OCI-LY1 (cell line): ENCODE measurements around the gene SEL1L3.

Experiments
- H2AFZ ChIP-seq: fragments of 200-600 bp; sonication (generic), shearing (Covaris generic); 2 replicates; pipeline ENCODE4 v1.6.0; 2014; ENCODE audit warnings: antibody characterized with exemption, mild to moderate bottlenecking, low read length
- H3F3A ChIP-seq: fragments of 200-600 bp; sonication (generic), shearing (Covaris generic); 2 replicates; pipeline ENCODE4 v1.6.0; 2014; ENCODE audit warnings: mild to moderate bottlenecking, antibody characterized with exemption, low read length, moderate library complexity; ENCODE audit not compliant: insufficient read depth
- H3K27ac ChIP-seq: fragments of 200-600 bp; sonication (generic); 2 replicates; pipeline ENCODE4 v1.5.1; 2014; ENCODE audit warnings: low read length, mixed run types, mild to moderate bottlenecking, low read depth; ENCODE audit not compliant: poor library complexity, severe bottlenecking
- H3K27me3 ChIP-seq: fragments of 200-600 bp; sonication (generic); 2 replicates; pipeline ENCODE4 v1.6.0; 2014; ENCODE audit warnings: antibody characterized with exemption, mild to moderate bottlenecking, low read length, moderate library complexity; ENCODE audit not compliant: insufficient read depth
- H3K36me3 ChIP-seq: fragments of 200-600 bp; sonication (generic); 2 replicates; pipeline ENCODE4 v1.6.1; 2014; ENCODE audit warnings: mild to moderate bottlenecking, antibody characterized with exemption, low read length, moderate library complexity, mixed read lengths; ENCODE audit not compliant: insufficient read depth
- H3K4me1 ChIP-seq: fragments of 200-600 bp; sonication (generic); 2 replicates; pipeline ENCODE4 v1.5.1; 2014; ENCODE audit warnings: mild to moderate bottlenecking, low read length, moderate library complexity; ENCODE audit not compliant: insufficient read depth, severe bottlenecking
- H3K4me2 ChIP-seq: fragments of 200-600 bp; sonication (generic), shearing (Covaris generic); 2 replicates; pipeline ENCODE4 v1.6.1; 2014; ENCODE audit warnings: low read length
- H3K4me3 ChIP-seq: fragments of 200-600 bp; sonication (generic); 2 replicates; pipeline ENCODE4 v1.5.1; 2014; ENCODE audit warnings: low read length, low read depth, mild to moderate bottlenecking, mixed read lengths; ENCODE audit not compliant: poor library complexity, severe bottlenecking
- H3K79me2 ChIP-seq: fragments of 200-600 bp; shearing (Covaris generic); 2 replicates; pipeline ENCODE4 v1.6.1; 2016; ENCODE audit warnings: mixed run types, low read length, mixed read lengths; ENCODE audit not compliant: insufficient read depth
- H3K9ac ChIP-seq: fragments of 200-600 bp; sonication (generic), shearing (Covaris generic); 2 replicates; pipeline ENCODE4 v1.6.1; 2014; ENCODE audit warnings: mild to moderate bottlenecking, low read length, mixed read lengths
- H3K9me2 ChIP-seq: fragments of 200-600 bp; sonication (generic), shearing (Covaris generic); 2 replicates; pipeline ENCODE4 v1.6.1; 2014; ENCODE audit warnings: low read depth, mild to moderate bottlenecking, low read length, mixed read lengths
- H3K9me3 ChIP-seq: fragments of 200-600 bp; shearing (Covaris generic); 2 replicates; pipeline ENCODE4 v1.6.1; 2014; ENCODE audit warnings: low read length, mixed read lengths
- H4K20me1 ChIP-seq: fragments of 200-600 bp; sonication (generic), shearing (Covaris generic); 2 replicates; pipeline ENCODE4 v1.6.0; 2016; ENCODE audit warnings: mild to moderate bottlenecking, low read length; ENCODE audit not compliant: insufficient read depth
- EZH2 ChIP-seq: fragments of 200-600 bp; sonication (generic), shearing (Covaris generic); IDR thresholded peaks from 2 replicates; pipeline ENCODE4 v1.8.0; 2017; ENCODE audit warnings: borderline replicate concordance, mixed run types, mild to moderate bottlenecking, antibody characterized with exemption, low read length, moderate library complexity, mixed read lengths
- TF ChIP-seq, protein P1 (sequence below): fragments of 200-600 bp; sonication (generic), shearing (Covaris generic); IDR thresholded peaks from 2 replicates; pipeline ENCODE4 v1.5.1; 2017; ENCODE audit warnings: mild to moderate bottlenecking, antibody characterized with exemption, low read length, moderate library complexity, mixed read lengths

SEL1L3 gene

DNA sequence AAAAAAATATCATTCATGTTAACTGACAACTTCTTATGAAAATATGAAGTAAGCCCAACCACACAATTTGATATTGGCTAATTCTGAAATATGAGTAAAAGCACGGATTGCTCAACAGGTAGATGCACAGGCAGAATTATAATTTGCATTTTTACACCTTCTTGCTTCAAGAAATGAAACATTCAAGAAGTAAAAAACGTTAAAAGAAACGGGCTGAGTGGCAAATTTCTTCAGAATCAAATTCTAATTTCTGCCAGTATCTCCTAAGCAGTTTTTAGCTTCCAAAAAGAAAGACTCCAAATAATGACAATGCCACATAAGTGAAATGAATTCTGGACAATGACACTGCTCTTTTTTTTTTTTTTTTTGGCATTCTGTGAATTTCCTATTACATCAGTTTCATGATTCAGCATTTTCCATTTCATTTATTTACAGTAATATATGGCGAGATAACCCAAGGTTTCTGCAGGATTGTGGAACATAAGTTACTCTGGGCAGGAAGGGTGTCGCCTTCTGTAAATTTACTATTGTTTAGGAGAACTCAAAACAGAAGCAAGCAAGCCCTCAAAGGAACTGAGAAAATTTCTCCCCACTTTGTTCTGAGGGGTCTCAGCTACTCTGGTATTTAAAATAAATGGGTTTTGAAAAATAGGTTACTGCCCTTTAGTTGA is 1.4 kb downstream of the SEL1L3 start:
- peak overlapping the region; percentile 98 for H3K4me2 ChIP-seq
- TF ChIP-seq, protein P1, sequence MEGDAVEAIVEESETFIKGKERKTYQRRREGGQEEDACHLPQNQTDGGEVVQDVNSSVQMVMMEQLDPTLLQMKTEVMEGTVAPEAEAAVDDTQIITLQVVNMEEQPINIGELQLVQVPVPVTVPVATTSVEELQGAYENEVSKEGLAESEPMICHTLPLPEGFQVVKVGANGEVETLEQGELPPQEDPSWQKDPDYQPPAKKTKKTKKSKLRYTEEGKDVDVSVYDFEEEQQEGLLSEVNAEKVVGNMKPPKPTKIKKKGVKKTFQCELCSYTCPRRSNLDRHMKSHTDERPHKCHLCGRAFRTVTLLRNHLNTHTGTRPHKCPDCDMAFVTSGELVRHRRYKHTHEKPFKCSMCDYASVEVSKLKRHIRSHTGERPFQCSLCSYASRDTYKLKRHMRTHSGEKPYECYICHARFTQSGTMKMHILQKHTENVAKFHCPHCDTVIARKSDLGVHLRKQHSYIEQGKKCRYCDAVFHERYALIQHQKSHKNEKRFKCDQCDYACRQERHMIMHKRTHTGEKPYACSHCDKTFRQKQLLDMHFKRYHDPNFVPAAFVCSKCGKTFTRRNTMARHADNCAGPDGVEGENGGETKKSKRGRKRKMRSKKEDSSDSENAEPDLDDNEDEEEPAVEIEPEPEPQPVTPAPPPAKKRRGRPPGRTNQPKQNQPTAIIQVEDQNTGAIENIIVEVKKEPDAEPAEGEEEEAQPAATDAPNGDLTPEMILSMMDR, result no peak
- TF ChIP-seq EZH2, result no peak
- peaks cover 40% of the 10 kb centered on the region for H3K36me3 ChIP-seq
- H3K9me2 ChIP-seq, result no peaks in the 10 kb centered on the region
- H3K79me2 ChIP-seq, result peaks cover 66% of the 10 kb centered on the region
- peaks cover 80% of the 10 kb centered on the region for H3K4me1 ChIP-seq
- no peaks in the 10 kb centered on the region for H3K9me3 ChIP-seq
- H4K20me1 ChIP-seq, result no peaks in the 10 kb centered on the region
- no peaks in the 10 kb centered on the region for H3K27me3 ChIP-seq
- H3F3A ChIP-seq, result no peaks in the 10 kb centered on the region; the same call in 1 of the 2 replicates
- H3K4me3 ChIP-seq, result peak overlapping the region; percentile 80
- H3K27ac ChIP-seq, result peak overlapping the region; percentile 89
- no peak overlapping the region for H2AFZ ChIP-seq
- H3K9ac ChIP-seq, result peak overlapping the region; percentile 94

DNA sequence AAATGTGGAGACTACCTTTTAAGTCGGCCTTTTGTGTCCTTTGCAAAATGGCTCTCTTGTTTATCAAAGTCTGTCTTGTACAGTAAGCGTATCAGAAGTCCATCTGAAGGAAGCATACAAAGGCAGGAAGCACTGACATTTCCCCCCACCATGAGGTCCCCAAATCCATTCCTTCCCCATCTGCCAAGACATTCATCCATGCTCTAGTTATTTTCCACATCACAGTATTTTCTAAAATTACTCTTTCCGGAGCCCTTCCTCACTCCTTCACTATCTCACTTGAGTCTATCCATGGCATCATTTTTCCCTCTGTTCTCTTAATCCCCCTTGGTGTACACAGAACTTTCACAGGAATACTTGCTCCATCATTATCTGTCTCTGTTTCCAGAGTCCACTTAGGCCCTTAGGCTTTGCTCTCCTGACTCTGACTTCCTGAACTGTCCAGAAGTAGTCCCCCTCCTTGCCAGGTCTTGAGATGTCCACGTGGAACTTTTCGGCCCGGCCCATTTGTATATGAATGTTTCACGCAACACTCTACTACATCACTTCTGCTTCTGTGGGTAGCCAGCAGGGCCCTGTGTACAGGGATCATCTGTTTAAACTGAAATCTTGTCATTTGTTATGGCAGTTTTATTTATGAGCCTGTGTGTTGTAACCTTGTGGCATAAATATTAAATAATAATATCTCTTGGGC is 2.1 kb downstream of the SEL1L3 start:
- H3K27ac ChIP-seq, result peak overlapping the region; percentile 89
- no peaks in the 10 kb centered on the region; the same call in 1 of the 2 replicates for H3F3A ChIP-seq
- no peaks in the 10 kb centered on the region for H3K9me3 ChIP-seq
- H3K27me3 ChIP-seq, result no peaks in the 10 kb centered on the region
- peaks cover 45% of the 10 kb centered on the region for H3K36me3 ChIP-seq
- H2AFZ ChIP-seq, result no peak overlapping the region
- no peaks in the 10 kb centered on the region for H3K9me2 ChIP-seq
- peak overlapping the region; percentile 98 for H3K4me2 ChIP-seq
- no peaks in the 10 kb centered on the region for H4K20me1 ChIP-seq
- peaks cover 73% of the 10 kb centered on the region for H3K79me2 ChIP-seq
- TF ChIP-seq, protein P1, result no peak
- no peak for TF ChIP-seq EZH2
- H3K4me1 ChIP-seq, result peaks cover 80% of the 10 kb centered on the region
- peak overlapping the region; percentile 94 for H3K9ac ChIP-seq
- peak overlapping the region; percentile 80 for H3K4me3 ChIP-seq

DNA sequence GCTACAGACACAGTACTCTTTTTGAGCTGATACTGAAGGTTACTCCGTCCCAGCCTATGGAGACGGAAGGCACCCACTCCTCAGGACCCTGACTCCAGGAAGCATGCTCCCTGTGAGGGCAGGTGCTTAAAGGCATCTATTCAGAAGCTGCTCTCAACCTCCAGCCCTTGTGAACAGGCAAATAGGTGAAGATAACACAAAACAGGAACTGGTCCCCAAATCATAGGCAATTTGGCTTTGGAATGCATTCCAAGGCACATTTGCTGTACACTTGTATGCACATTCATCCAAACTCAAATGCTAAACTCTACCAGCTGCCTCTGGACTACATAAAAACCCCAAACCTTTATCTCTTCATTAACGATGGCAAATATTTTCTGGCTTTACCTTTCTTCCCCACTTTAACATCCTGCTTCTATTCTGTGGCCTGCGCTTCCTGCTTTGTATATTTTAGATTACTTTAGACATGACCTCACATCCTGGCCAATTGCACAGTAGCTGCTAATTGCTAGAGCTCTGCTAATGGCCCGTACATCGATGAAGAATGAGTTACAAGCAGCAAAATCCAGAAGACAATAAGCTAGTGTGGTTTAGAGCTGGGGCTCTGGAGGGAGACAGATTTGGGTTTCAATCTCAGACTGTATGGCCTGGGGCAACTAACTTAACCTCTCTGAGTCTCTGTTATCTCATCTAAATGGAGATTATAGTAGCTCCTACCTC is 3.2 kb downstream of the SEL1L3 start:
- Histone ChIP-seq H3K36me3 (peaks cover 51% of the 10 kb centered on the region), H3K9me2 (no peaks in the 10 kb centered on the region), H3K9ac (peak overlapping the region; percentile 94; the same call in 1 of the 2 replicates), H3K4me3 (peak overlapping the region; percentile 80), H3K4me1 (peaks cover 80% of the 10 kb centered on the region), H3K79me2 (peaks cover 84% of the 10 kb centered on the region), H3K9me3 (no peaks in the 10 kb centered on the region), H3K4me2 (peak overlapping the region; percentile 98), H4K20me1 (no peaks in the 10 kb centered on the region), H3F3A (no peaks in the 10 kb centered on the region; the same call in 1 of the 2 replicates), H3K27me3 (no peaks in the 10 kb centered on the region), H3K27ac (peak overlapping the region; percentile 89), H2AFZ (no peak overlapping the region)
- TF ChIP-seq EZH2, result no peak
